ENCODE results near the gene PXDC1.
"Not testable (repeated sequence)": the region's sequence is repeated elsewhere in the genome, so short reads cannot be mapped to it uniquely, and the experiment has no call there.

PXDC1 gene

GRCh38 chr6:3687847-3688246, 63.7 kb downstream of the PXDC1 start:
- Histone ChIP-seq H3K36me3 (no peaks in the 10 kb centered on the region), H3K4me1 (no peaks in the 10 kb centered on the region), H3K9me3 (no peaks in the 10 kb centered on the region), H3K27me3 (no peaks in the 10 kb centered on the region; the same call in 1 of the 2 replicates), H3K4me3 (ENCODE audit: low read depth, low read length) (no peak overlapping the region)
- DNase-seq, result peak; percentile 16
- no peak for TF ChIP-seq CTCF (IDR thresholded peaks at IDR 0.05; ENCODE audit: low read depth, low read length)

GRCh38 chr6:3683331-3683730, 68.2 kb downstream of the PXDC1 start:
- no peak for DNase-seq
- TF ChIP-seq CTCF (IDR thresholded peaks at IDR 0.05; ENCODE audit: low read depth, low read length), result no peak
- Histone ChIP-seq H3K4me3 (ENCODE audit: low read depth, low read length) (no peak overlapping the region), H3K36me3 (no peaks in the 10 kb centered on the region), H3K4me1 (no peaks in the 10 kb centered on the region), H3K27me3 (no peaks in the 10 kb centered on the region; the same call in 1 of the 2 replicates), H3K9me3 (no peaks in the 10 kb centered on the region)

- Histone ChIP-seq H3K27me3 (no peaks in the 10 kb centered on the region), H3K4me3 (ENCODE audit: low read depth, low read length) (no peak overlapping the region), H3K9me3 (no peaks in the 10 kb centered on the region), H3K4me1 (no peaks in the 10 kb centered on the region), H3K36me3 (no peaks in the 10 kb centered on the region)
- TF ChIP-seq CTCF (IDR thresholded peaks at IDR 0.05; ENCODE audit: low read depth, low read length), result no peak
- DNase-seq, result no peak
Observed at GRCh38 chr6:3678946-3679345, 72.6 kb downstream of the PXDC1 start.

- H3K36me3 ChIP-seq; H3K27me3 ChIP-seq; H3K4me1 ChIP-seq; H3K9me3 ChIP-seq; H3K4me3 ChIP-seq (ENCODE audit: low read depth, low read length); DNase-seq: not testable (repeated sequence)
Observed at GRCh38 chr6:3677751-3678150, 73.8 kb downstream of the PXDC1 start.

- H3K4me3 ChIP-seq (ENCODE audit: low read depth, low read length); H3K4me1 ChIP-seq; H3K9me3 ChIP-seq: not testable (repeated sequence)
Observed at GRCh38 chr6:3677351-3677750, 74.2 kb downstream of the PXDC1 start.

More at GRCh38 chr6:3677351-3677750, 74.2 kb downstream of the PXDC1 start:
- not testable (repeated sequence) for DNase-seq, H3K27me3 ChIP-seq, H3K36me3 ChIP-seq

Measured in BE2C (cell line).